GM04503 (cell line): ENCODE results near the gene SLC25A4.
A peak's percentile ranks its signal among the peaks of the same experiment; 100 is the strongest.

ENCODE experiments used
- DNase-seq: peaks from one replicate; pipeline ENCODE4 v3.0.0-alpha.2; 2012; ENCODE audit warnings: low read depth

The SLC25A4 gene

GRCh38 chr4:185120631-185120946 is 22.5 kb upstream of the SLC25A4 start:
- no peak for DNase-seq

GRCh38 chr4:185122681-185123345 is 20.3 kb upstream of the SLC25A4 start:
- no peak for DNase-seq

GRCh38 chr4:185124006-185124405 is 19.1 kb upstream of the SLC25A4 start:
- DNase-seq, result no peak

DNA sequence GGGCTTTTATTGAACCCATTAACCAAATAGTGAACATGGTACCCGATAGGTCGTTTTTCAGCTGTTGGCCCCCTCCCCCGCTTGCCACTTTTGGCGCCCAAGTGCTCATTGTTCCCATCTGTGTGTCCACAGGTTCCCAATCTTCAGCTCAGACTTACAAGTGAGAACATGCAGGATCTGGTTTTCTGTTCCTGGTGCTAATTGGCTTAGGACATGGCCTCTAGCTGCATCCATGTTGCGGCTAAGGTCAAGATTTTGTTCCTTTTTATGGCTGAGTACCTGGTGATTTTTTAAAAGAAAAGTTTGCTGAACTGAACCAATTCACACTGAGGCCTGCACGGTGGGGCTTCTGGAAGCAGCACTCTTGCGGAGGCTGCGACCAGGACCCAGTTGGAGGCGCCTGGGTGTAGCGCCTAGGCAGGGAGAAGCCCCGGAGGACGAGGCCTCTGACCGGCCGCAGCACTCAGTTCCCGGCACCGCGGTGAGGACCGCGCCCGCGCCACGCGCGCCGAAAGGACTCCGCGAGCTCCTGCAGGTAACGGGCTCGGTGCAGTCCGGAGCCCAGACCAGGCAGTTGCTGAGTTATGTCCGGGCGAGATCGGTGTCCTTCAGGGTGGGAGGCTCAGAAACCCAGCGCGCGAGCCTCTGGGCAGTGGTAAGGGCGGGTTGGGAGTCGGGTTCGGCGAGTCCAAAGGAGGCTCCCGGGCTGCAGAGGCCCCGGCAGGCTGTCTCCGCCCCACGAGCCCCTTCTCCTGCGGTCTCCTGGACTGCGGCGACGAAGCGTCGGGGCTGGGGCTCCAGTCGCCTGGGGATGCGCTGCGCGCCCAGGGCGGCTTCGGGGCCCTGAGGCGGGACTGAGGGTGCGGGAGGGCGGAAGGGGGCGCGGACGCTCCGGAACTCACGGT is 15.8 kb upstream of the SLC25A4 start:
- DNase-seq, result no peak

DNA sequence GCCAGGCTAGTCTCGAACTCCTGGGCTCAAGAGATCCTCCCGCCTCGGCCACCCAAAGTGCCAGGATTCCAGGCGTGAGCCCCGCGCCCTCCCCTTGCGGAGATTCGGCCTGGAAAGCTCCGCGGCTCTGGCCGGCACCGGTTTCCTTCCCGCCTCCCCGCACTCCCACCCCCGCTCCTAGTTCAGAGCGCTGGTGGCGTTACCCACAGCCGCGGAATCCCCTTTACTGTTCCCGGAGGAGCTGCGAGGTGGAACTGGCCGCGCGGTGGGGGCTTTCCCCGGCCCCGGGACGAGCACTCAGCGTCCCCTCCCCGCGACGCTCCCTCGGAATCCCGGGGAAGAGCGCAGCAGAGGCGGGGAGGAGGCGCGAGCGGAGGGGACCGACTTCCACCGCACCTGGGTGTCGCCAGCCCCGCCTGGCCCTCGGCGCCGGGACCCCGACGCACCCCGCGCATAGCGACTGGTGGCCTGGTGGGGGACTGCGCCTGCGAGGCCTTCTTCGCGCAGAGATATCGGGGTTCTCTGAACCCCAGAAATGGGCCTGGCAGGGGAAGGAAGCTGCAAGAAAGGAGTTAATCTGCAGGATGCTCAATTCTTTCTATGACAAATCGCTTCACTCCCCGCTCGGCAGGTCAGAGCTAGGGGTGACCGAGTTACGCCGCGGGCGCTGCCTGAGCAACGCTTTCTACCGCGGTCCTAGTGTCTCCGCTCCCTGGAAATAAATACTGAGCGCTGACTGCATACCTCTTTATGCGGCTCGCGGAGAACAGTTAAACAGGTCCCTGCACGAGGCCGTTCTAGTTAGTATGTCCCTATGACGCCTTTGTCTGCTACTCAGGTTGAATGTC is 14.6 kb upstream of the SLC25A4 start:
- no peak for DNase-seq

GRCh38 chr4:185134307-185134869 is 8.7 kb upstream of the SLC25A4 start:
- DNase-seq, result no peak

GRCh38 chr4:185137233-185137925 is 5.7 kb upstream of the SLC25A4 start:
- DNase-seq, result no peak

DNA sequence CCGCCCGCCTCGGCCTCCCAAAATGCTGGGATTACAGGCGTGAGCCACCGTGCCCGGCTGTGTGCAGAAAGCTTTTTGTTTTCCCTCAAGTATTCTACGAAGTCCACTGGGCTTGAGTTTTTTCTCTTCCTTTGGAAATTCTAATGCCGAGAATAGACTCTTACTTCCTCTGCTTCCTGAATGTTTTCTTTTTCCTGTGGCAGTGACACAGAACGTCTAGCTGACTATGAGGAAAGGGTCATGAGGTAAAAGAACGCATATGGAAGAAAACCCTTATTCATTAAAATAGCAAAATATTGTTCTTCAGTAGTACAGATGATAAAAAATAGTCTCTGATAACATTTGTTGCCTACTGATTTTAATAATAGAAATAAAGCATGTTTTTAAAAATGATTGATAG is 4.9 kb upstream of the SLC25A4 start:
- no peak for DNase-seq

DNA sequence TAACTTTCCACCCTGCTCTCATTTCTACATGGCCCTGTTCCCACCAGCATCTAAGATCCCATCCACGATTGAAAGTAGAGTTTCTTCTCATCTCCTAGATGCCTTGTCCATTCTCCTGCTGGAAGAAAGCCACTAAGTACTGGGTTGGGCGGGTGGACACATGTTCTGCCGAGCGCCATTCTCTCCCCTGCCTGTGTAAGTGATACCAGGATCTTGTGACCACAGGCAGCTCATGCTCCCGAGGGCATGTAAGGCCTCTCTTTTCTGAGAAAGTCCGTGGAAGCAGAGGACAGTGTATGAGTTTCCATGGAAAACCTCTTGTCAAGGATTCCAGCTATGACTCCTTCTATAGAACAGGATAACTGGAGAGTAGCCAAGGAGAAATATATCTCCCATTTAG is 3.3 kb upstream of the SLC25A4 start:
- DNase-seq, result no peak

DNA sequence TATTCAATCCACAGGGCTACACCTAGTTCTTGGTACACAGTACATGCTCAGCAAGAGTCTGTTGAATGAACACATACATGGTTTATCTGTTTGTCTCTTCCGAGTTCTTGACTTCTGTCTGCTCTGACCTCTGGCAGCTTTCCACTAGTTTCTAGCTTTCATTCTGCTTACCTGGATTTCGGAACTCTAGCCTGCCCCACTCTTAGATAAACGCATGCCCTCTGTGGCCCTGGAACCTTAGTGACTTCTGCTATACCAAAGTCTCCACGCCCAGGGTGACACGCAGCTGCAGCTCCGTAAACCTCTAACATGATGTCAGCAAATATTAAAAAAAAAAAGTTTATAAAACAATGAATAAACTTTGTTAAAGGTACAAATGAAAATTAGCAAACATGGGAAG is 1.3 kb upstream of the SLC25A4 start:
- DNase-seq, result no peak

DNA sequence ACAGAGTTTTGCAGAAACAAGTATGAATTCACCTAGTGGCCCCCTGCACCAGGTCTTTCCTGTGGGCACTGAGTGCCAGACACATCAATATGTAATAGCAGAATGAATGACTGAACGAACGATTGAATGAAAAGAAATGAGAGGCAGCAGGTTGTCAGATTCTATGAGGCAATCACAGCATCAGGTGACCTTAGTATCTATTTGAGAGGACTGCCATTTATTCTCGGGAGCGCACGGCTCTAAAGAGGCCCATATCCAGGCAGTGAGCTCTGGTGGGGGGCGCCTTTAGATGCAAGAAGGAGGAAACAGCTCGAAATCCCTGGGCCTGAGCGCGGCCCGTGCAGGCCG is 528 bp upstream of the SLC25A4 start:
- DNase-seq, result no peak

DNA sequence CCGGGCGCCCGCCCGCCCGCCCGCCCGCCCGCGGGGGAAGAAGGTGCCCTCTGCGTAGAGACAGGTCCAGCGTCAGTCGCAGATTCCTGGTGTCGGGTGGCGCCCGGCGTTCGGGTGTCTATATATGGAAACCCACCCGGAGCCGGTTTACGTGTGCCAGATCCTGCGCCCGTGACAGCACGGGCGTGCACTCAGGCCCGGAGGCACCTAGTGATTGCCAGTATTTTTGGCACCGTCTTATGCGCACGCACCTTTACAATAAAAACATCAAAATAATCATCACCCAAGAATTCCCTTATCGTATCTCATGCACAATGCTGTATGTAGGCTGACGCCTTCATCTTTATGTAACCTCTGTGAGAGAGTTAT is 519 bp downstream of the SLC25A4 start:
- no peak for DNase-seq

- no peak for DNase-seq
Measured at GRCh38 chr4:185144601-185145240, 1.7 kb downstream of the SLC25A4 start.

DNA sequence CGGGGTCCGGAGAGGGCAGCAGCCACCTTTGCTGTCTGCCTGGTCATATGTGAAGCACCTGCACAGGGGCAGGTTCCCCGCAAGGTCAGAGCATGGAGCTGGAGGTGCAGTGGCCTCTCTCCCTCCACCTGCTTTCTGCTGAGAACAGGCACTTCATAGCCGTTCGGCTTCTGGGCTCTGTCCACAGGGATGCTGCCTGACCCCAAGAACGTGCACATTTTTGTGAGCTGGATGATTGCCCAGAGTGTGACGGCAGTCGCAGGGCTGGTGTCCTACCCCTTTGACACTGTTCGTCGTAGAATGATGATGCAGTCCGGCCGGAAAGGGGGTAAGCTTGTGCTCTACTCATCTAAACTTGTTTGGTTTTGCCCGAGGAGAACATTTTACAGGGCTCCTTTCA is 2.5 kb downstream of the SLC25A4 start:
- no peak for DNase-seq

DNA sequence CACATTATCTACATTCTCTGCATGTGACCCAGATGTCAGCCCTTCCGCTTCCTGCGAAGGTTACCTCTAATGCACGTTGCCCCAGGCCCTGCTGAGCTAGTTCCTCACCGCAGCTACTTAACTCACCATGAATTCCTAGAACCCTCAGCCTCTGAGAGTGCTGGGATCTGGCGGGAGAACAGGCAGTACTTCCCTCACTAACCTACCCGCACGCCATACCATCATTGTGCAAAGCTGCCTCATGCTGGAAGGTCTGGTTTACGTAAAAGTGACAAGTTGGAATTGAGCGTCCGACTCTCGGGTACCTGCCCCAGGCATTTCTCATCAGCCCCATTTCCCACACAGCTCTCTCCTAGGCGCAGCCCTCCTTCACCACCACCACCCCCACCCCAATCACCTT is 6.3 kb downstream of the SLC25A4 start:
- DNase-seq, result no peak

DNA sequence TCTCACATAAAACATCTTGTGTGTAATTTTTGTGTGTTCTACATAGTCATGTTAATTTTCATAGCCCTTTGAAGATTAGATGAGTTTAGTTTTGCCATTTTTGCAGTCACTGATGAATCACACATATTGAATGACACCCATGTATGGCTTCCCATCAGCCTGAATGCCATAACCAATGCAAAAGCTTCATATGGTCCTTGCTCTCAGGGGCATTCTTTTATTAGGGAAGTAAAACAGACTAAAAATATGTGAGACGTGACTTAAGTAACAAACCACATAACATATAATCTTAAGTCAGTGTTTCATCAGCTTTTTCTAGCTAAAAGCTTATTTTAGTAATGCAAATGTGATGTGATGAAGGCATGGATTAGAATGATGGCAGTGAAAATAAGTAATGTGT is 8.2 kb downstream of the SLC25A4 start:
- no peak for DNase-seq

GRCh38 chr4:185165605-185166063 is 22.6 kb downstream of the SLC25A4 start:
- DNase-seq, result peak; percentile 34

- no peak for DNase-seq
Measured at GRCh38 chr4:185167234-185167633, 24.2 kb downstream of the SLC25A4 start.

DNA sequence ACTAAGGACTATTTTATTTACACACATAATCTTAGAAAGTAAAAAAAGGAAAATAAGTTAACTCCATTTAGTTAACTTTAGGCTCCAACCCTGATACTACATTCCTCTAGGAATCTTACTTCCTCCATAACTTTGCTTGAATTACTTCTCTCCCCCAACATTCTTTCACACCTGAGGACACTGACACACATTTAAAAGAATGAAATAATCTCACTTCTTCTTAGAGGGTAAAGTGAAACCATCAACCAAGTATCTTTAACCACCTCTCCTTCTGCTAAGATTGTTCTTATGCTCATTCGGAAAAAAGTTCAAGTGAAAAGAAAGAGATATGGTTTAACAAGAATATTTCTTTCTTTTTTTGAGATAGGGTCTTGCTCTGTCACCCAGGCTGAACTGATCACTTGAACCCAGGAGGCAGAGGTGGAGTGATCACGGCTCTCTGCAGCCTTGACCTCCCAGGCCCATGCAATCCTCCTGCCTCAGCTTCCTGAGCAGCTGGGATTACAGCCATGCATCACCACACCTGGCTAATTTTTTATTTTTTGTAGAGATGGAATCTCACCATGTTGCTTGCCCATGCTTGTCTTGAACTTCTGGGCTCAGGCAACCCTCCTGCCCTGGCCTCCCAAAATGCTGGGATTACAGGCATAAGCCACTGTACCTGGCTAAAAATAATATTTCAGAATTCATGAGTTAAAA is 28.5 kb downstream of the SLC25A4 start:
- no peak for DNase-seq

DNA sequence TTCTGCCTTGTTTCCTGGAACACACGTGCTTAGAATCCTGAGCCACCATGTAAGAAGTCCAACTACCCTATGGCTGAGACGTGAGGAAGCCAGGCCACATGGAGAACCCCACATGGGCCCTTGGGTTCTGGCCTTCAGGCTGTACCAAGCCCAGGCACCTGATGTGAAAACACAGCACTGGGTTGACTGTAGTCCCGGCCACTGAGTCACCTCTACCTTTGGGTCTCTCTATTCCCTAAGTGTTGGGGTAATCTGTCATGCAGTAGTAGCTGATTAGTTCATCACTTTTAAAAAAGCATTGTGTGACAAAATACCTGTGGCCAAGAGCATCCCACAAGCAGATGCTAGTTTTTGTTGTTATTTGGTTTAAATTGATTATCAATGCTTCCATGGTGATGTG is 36.4 kb downstream of the SLC25A4 start:
- no peak for DNase-seq

GRCh38 chr4:185182239-185182638 is 39.2 kb downstream of the SLC25A4 start:
- DNase-seq, result no peak
